ENCODE data around the gene PLGRKT.

GRCh38 chr9:5427005-5427404 lies 10.7 kb downstream of the PLGRKT start:
- TF ChIP-seq YY1 (IDR thresholded peaks at IDR 0.05; ENCODE audit: insufficient read depth, insufficient read length) (no peak), SUZ12 (IDR thresholded peaks at IDR 0.05; ENCODE audit: extremely low read depth, insufficient read depth, insufficient read length) (no peak)

Measured in NT2/D1 (cell line).